IMR-90 (cell line): ENCODE results near the gene ARRDC2. TPM values are rescaled to one million over a fixed set of nuclear protein-coding genes. Genes with fewer than 3 reads are reported as not detected.

ENCODE experiments used
- ATAC-seq: fragments of 200-7000 bp; cut with Tn5 transposase; 2 replicates; pipeline ENCODE4 v1.9.1; 2020; ENCODE audit warnings: low read depth, mild to moderate bottlenecking, moderate library complexity
- BruUV-seq: library from RNA; stranded (reverse); fragments of 400-500 nt; replicated peaks from 2 replicates; lab custom pipeline; 2021; lab: Mats Ljungman, UMichigan
- CTCF ChIA-PET: fragments of 300-600 bp; formaldehyde crosslinking; extraction: SDS; loops from one replicate; lab custom pipeline; 2021; ENCODE audit warnings: antibody characterized with exemption; lab: Yijun Ruan, JAX
- POLR2A ChIA-PET: fragments of 300-600 bp; sonication (Branson Sonifier 250); formaldehyde crosslinking; loops from one replicate; lab custom pipeline; 2022; ENCODE audit warnings: antibody characterized with exemption; ENCODE audit not compliant: unreplicated experiment; lab: Charles Lee
- DNase-seq: peaks from one replicate; pipeline ENCODE4 v3.0.0; 2013
- H2AFZ ChIP-seq: replicated peaks from 2 replicates; pipeline ENCODE3; 2013; ENCODE audit warnings: low read length, mild to moderate bottlenecking; ENCODE audit not compliant: poor library complexity
- H2AK5ac ChIP-seq: 2 replicates; pipeline ENCODE4 v1.6.1; 2013; ENCODE audit warnings: low read depth, low read length, inconsistent platforms
- H2AK9ac ChIP-seq: replicated peaks from 2 replicates; pipeline ENCODE3; 2013; ENCODE audit warnings: mild to moderate bottlenecking, low read depth, low read length, moderate library complexity; ENCODE audit not compliant: poor library complexity
- H2BK120ac ChIP-seq: 2 replicates; pipeline ENCODE4 v1.6.1; 2013; ENCODE audit warnings: low read depth, low read length, inconsistent platforms
- H2BK15ac ChIP-seq: 3 replicates; pipeline ENCODE4 v1.6.1; 2013; ENCODE audit warnings: low read depth, low read length, inconsistent platforms
- H2BK20ac ChIP-seq: 2 replicates; pipeline ENCODE4 v1.6.1; 2013; ENCODE audit warnings: low read depth, mild to moderate bottlenecking, inconsistent platforms, low read length, moderate library complexity
- H2BK5ac ChIP-seq: 2 replicates; pipeline ENCODE4 v1.6.1; 2013; ENCODE audit warnings: mild to moderate bottlenecking, low read depth, low read length, inconsistent platforms; ENCODE audit not compliant: poor library complexity, severe bottlenecking
- H3K14ac ChIP-seq: replicated peaks from 2 replicates; pipeline ENCODE4 v1.6.1; 2013; ENCODE audit warnings: low read depth, low read length, inconsistent platforms
- H3K18ac ChIP-seq: 2 replicates; pipeline ENCODE4 v1.6.1; 2013; ENCODE audit warnings: low read depth, low read length, control low read depth
- H3K23ac ChIP-seq: 2 replicates; pipeline ENCODE4 v1.6.1; 2013; ENCODE audit warnings: low read depth, low read length, inconsistent platforms
- H3K27ac ChIP-seq: 2 replicates; pipeline ENCODE4 v1.5.1; 2013; ENCODE audit warnings: mild to moderate bottlenecking, control low read depth, low read length; ENCODE audit not compliant: insufficient read depth
- H3K27me3 ChIP-seq: 2 replicates; pipeline ENCODE4 v1.6.1; 2013; ENCODE audit warnings: low read length; ENCODE audit not compliant: control insufficient read depth, insufficient read depth
- H3K36me3 ChIP-seq: 2 replicates; pipeline ENCODE4 v1.6.1; 2013; ENCODE audit warnings: low read length, mixed read lengths; ENCODE audit not compliant: control insufficient read depth, insufficient read depth
- H3K4ac ChIP-seq: 2 replicates; pipeline ENCODE4 v1.6.1; 2013; ENCODE audit warnings: low read depth, low read length, inconsistent platforms
- H3K4me1 ChIP-seq: 2 replicates; pipeline ENCODE4 v1.6.1; 2013; ENCODE audit warnings: low read length, mixed read lengths; ENCODE audit not compliant: control insufficient read depth, insufficient read depth
- H3K4me2 ChIP-seq: 2 replicates; pipeline ENCODE4 v1.6.1; 2013; ENCODE audit warnings: low read depth, mild to moderate bottlenecking, control low read depth, low read length, moderate library complexity
- H3K4me3 ChIP-seq: 2 replicates; pipeline ENCODE4 v1.5.1; 2013; ENCODE audit warnings: low read depth, mild to moderate bottlenecking, control low read depth, low read length, moderate library complexity; ENCODE audit not compliant: insufficient read depth
- H3K56ac ChIP-seq: 2 replicates; pipeline ENCODE4 v1.6.1; 2013; ENCODE audit warnings: low read length, inconsistent platforms; ENCODE audit not compliant: insufficient read depth; ENCODE audit errors: extremely low read depth
- H3K79me1 ChIP-seq, 2 experiments: 2 replicates each; pipeline ENCODE4 v1.6.1; 2013; ENCODE audit warnings: low read length in 2 of 2, inconsistent platforms in 1 of 2, low read depth in 1 of 2
- H3K9ac ChIP-seq: 2 replicates; pipeline ENCODE4 v1.6.1; 2013; ENCODE audit warnings: low read depth, low read length, control low read depth
- H3K9me1 ChIP-seq: 2 replicates; pipeline ENCODE4 v1.6.1; 2013; ENCODE audit warnings: low read length, inconsistent platforms; ENCODE audit not compliant: insufficient read depth
- H3K9me3 ChIP-seq: 2 replicates; pipeline ENCODE4 v1.6.1; 2013; ENCODE audit warnings: low read length; ENCODE audit not compliant: control insufficient read depth, insufficient read depth
- H4K20me1 ChIP-seq: 2 replicates; pipeline ENCODE4 v1.6.1; 2013; ENCODE audit warnings: low read length, inconsistent platforms; ENCODE audit not compliant: insufficient read depth
- H4K5ac ChIP-seq: 2 replicates; pipeline ENCODE4 v1.6.1; 2013; ENCODE audit warnings: mild to moderate bottlenecking, low read depth, low read length, control low read depth
- H4K8ac ChIP-seq, 2 experiments: 2 replicates each; pipeline ENCODE4 v1.6.1; 2013; ENCODE audit warnings: low read depth in 2 of 2, low read length in 2 of 2, control low read depth in 1 of 2, inconsistent platforms in 1 of 2
- H4K91ac ChIP-seq: 2 replicates; pipeline ENCODE4 v1.6.1; 2013; ENCODE audit warnings: low read depth, low read length, inconsistent platforms; ENCODE audit not compliant: insufficient read depth
- MAZ ChIP-seq: IDR thresholded peaks from 2 replicates; pipeline ENCODE4 v1.6.1; 2012; ENCODE audit warnings: low read depth, mild to moderate bottlenecking, low read length, improper control_type of control experiment, moderate library complexity, borderline replicate concordance
- WGBS, 2 experiments: methylation state at CpG; one replicate each; pipeline versions ENCODE4 v1.1.5 to v1.1.7; 2013; ENCODE audit warnings: missing lambda C conversion rate in 2 of 2; ENCODE audit not compliant: insufficient read length in 1 of 2; ENCODE audit errors: extremely low coverage in 2 of 2; 5-methylcytosine and 5-hydroxymethylcytosine counted together
- dilution Hi-C: fragments of 300-500 bp; cut with HindIII; formaldehyde crosslinking; loops from one replicate; pipeline ENCODE4 v1.14.3; 2018; ENCODE audit warnings: low sequenced_read_pairs; ENCODE audit not compliant: unreplicated experiment
- in situ Hi-C: fragments of 300-500 bp; cut with MboI; formaldehyde crosslinking; loops from 3 replicates; pipeline ENCODE4 v1.14.3; 2019; ENCODE audit warnings: low sequenced_read_pairs, inconsistent platforms, mixed read lengths
- intact Hi-C: fragments of 100-400 bp; cut with micrococcal nuclease; formaldehyde crosslinking; loops from 2 replicates; pipeline ENCODE4 v1.10.0; 2022
- polyA plus RNA-seq, 3 experiments: library from polyadenylated mRNA; depleted of rRNA; stranded (reverse); fragments of >200 nt; gene quantifications; 2 replicates each; pipeline ENCODE4 v1.2.3, GENCODE V29; 2012; ENCODE audit warnings: low replicate concordance in 1 of 3
- total RNA-seq: library from RNA; depleted of rRNA; stranded (reverse); fragments of >200 nt; gene quantifications from 2 replicates; pipeline ENCODE4 v1.2.3, GENCODE V29; 2012

ARRDC2 gene
- total and polyA plus RNA-seq, 2 of the 4 experiments (the other 2 are of a cell fraction), result 1.4 to 4.9 TPM

DNA sequence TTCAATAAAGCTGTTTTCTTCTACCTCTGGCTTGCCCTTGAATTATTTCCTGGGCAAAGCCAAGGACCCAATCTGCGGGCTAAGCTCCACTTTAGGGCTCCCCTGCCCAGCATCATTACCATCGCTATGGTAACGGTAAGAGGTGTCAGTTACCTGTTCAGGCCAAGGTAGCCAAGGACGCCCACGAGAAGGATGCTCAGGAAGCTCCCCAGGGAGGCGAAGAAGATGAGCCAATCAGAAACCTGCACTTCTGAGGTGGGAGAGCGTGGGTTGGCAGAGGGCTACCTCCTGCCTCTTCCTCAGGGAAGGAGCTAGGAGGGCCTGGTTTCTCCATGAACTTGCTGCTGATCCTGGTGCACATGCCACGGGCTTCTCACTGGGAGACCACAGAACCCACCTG, 54.1 kb downstream of the ARRDC2 start:
- Histone ChIP-seq H3K9me3 (0 out of 2 replicates have a peak, but pooled peaks cover 2% of the 10 kb centered on the region), H2BK5ac (no peak overlapping the region), H3K27me3 (peaks cover 9% of the 10 kb centered on the region; the same call in 1 of the 2 replicates), H3K4me2 (no peak overlapping the region), H3K56ac (no peak overlapping the region), H3K18ac (no peak overlapping the region), H2BK20ac (no peak overlapping the region), H4K8ac (no peak overlapping the region), H2BK120ac (no peak overlapping the region), H4K91ac (no peak overlapping the region), H3K14ac (no peak overlapping the region), H3K4me3 (no peak overlapping the region), H2AK5ac (no peak overlapping the region), H3K36me3 (no peaks in the 10 kb centered on the region), H3K4me1 (peaks cover 5% of the 10 kb centered on the region; the same call in 1 of the 2 replicates), H3K9ac (no peak overlapping the region), H2AK9ac (peak overlapping the region; percentile 42), H2BK15ac (no peak overlapping the region), H4K5ac (no peak overlapping the region), H3K9me1 (no peaks in the 10 kb centered on the region), H3K27ac (no peak overlapping the region), H4K20me1 (no peaks in the 10 kb centered on the region), H3K79me1 (no peaks in the 10 kb centered on the region), H3K4ac (no peak overlapping the region), H2AFZ (peak overlapping the region; percentile 21), H3K23ac (no peak overlapping the region)
- DNase-seq, result no peak
- intact Hi-C loops (no loop called here), in situ Hi-C loops (loop anchor here (25.0 kb wide), 1 partner anchor 125 kb away; the partner anchor contains the start of gene CCDC124), dilution Hi-C loops (no loop called here)
- no peak for TF ChIP-seq MAZ
- CTCF ChIA-PET, result interaction anchor here (0.7 kb wide), 1 partner anchor 753 kb away, joined by 3 read pairs; the partner anchor contains the start of gene DDA1
- no TSS peak for BruUV-seq
- POLR2A ChIA-PET, result no interaction called here
- no peak for ATAC-seq
- WGBS, 2 experiments, result 59% methylated on average over 3 of the region's 8 CpGs; no CpG with 5 or more reads in 1 of the 2 experiments
